ENCODE data around the gene COQ8A.

COQ8A gene

GRCh38 chr1:226979115-226979516, 39.0 kb downstream of the COQ8A start:
- H3K4me3 ChIP-seq (ENCODE audit: low read length, poor library complexity, severe bottlenecking), result no peak overlapping the region
- no peak overlapping the region for H3K4me2 ChIP-seq (ENCODE audit: low read depth, low read length, poor library complexity, severe bottlenecking)
- TF ChIP-seq EZH2phosphoT487 (IDR thresholded peaks at IDR 0.05; ENCODE audit: borderline replicate concordance), result no peak
- TF ChIP-seq, protein P1, sequence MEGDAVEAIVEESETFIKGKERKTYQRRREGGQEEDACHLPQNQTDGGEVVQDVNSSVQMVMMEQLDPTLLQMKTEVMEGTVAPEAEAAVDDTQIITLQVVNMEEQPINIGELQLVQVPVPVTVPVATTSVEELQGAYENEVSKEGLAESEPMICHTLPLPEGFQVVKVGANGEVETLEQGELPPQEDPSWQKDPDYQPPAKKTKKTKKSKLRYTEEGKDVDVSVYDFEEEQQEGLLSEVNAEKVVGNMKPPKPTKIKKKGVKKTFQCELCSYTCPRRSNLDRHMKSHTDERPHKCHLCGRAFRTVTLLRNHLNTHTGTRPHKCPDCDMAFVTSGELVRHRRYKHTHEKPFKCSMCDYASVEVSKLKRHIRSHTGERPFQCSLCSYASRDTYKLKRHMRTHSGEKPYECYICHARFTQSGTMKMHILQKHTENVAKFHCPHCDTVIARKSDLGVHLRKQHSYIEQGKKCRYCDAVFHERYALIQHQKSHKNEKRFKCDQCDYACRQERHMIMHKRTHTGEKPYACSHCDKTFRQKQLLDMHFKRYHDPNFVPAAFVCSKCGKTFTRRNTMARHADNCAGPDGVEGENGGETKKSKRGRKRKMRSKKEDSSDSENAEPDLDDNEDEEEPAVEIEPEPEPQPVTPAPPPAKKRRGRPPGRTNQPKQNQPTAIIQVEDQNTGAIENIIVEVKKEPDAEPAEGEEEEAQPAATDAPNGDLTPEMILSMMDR (conservative IDR thresholded peaks at IDR 0.05; ENCODE audit: low read length), result no peak
- H3K27me3 ChIP-seq (ENCODE audit: insufficient read depth, low read length, poor library complexity, severe bottlenecking), result no peaks in the 10 kb centered on the region
- H3K9me2 ChIP-seq (replicated peaks; ENCODE audit: low read depth, low read length), result no peaks in the 10 kb centered on the region
- no peak overlapping the region for H2AFZ ChIP-seq (ENCODE audit: low read length)
- H3K9ac ChIP-seq (ENCODE audit: low read depth, low read length, poor library complexity, severe bottlenecking), result no peak overlapping the region
- H3K4me1 ChIP-seq (ENCODE audit: insufficient read depth, low read length, poor library complexity, severe bottlenecking), result no peaks in the 10 kb centered on the region
- no peaks in the 10 kb centered on the region for H3F3A ChIP-seq (ENCODE audit: low read depth)
- no peaks in the 10 kb centered on the region for H4K20me1 ChIP-seq (ENCODE audit: insufficient read depth, low read length, poor library complexity, severe bottlenecking)
- no peaks in the 10 kb centered on the region for H3K9me3 ChIP-seq (ENCODE audit: insufficient read depth, low read depth, low read length)
- H3K36me3 ChIP-seq (ENCODE audit: insufficient read depth, low read length), result peaks cover 40% of the 10 kb centered on the region; the same call in 1 of the 2 replicates
- H3K79me2 ChIP-seq (ENCODE audit: insufficient read depth, low read length), result no peaks in the 10 kb centered on the region

GRCh38 chr1:226979517-226980121, 39.5 kb downstream of the COQ8A start:
- no peak overlapping the region for H2AFZ ChIP-seq (ENCODE audit: low read length)
- no peak overlapping the region for H3K4me2 ChIP-seq (ENCODE audit: low read depth, low read length, poor library complexity, severe bottlenecking)
- H3K79me2 ChIP-seq (ENCODE audit: insufficient read depth, low read length), result no peaks in the 10 kb centered on the region
- no peaks in the 10 kb centered on the region for H3K9me2 ChIP-seq (replicated peaks; ENCODE audit: low read depth, low read length)
- no peaks in the 10 kb centered on the region for H3K27me3 ChIP-seq (ENCODE audit: insufficient read depth, low read length, poor library complexity, severe bottlenecking)
- no peak overlapping the region for H3K9ac ChIP-seq (ENCODE audit: low read depth, low read length, poor library complexity, severe bottlenecking)
- peaks cover 45% of the 10 kb centered on the region; the same call in 1 of the 2 replicates for H3K36me3 ChIP-seq (ENCODE audit: insufficient read depth, low read length)
- no peaks in the 10 kb centered on the region for H4K20me1 ChIP-seq (ENCODE audit: insufficient read depth, low read length, poor library complexity, severe bottlenecking)
- no peaks in the 10 kb centered on the region for H3K9me3 ChIP-seq (ENCODE audit: insufficient read depth, low read depth, low read length)
- no peak overlapping the region for H3K4me3 ChIP-seq (ENCODE audit: low read length, poor library complexity, severe bottlenecking)
- H3F3A ChIP-seq (ENCODE audit: low read depth), result no peaks in the 10 kb centered on the region
- H3K4me1 ChIP-seq (ENCODE audit: insufficient read depth, low read length, poor library complexity, severe bottlenecking), result no peaks in the 10 kb centered on the region
- TF ChIP-seq EZH2phosphoT487 (IDR thresholded peaks at IDR 0.05; ENCODE audit: borderline replicate concordance), result no peak
- TF ChIP-seq, protein P1 (conservative IDR thresholded peaks at IDR 0.05; ENCODE audit: low read length), result no peak

GRCh38 chr1:226980122-226980560, 40.0 kb downstream of the COQ8A start:
- H3K36me3 ChIP-seq (ENCODE audit: insufficient read depth, low read length), result peaks cover 44% of the 10 kb centered on the region; the same call in 1 of the 2 replicates
- no peak overlapping the region for H3K9ac ChIP-seq (ENCODE audit: low read depth, low read length, poor library complexity, severe bottlenecking)
- H3K9me3 ChIP-seq (ENCODE audit: insufficient read depth, low read depth, low read length), result no peaks in the 10 kb centered on the region
- no peaks in the 10 kb centered on the region for H3F3A ChIP-seq (ENCODE audit: low read depth)
- H2AFZ ChIP-seq (ENCODE audit: low read length), result no peak overlapping the region
- H3K79me2 ChIP-seq (ENCODE audit: insufficient read depth, low read length), result no peaks in the 10 kb centered on the region
- H3K9me2 ChIP-seq (replicated peaks; ENCODE audit: low read depth, low read length), result no peaks in the 10 kb centered on the region
- no peaks in the 10 kb centered on the region for H3K4me1 ChIP-seq (ENCODE audit: insufficient read depth, low read length, poor library complexity, severe bottlenecking)
- no peaks in the 10 kb centered on the region for H3K27me3 ChIP-seq (ENCODE audit: insufficient read depth, low read length, poor library complexity, severe bottlenecking)
- H3K4me3 ChIP-seq (ENCODE audit: low read length, poor library complexity, severe bottlenecking), result no peak overlapping the region
- no peaks in the 10 kb centered on the region for H4K20me1 ChIP-seq (ENCODE audit: insufficient read depth, low read length, poor library complexity, severe bottlenecking)
- TF ChIP-seq EZH2phosphoT487 (IDR thresholded peaks at IDR 0.05; ENCODE audit: borderline replicate concordance), result no peak
- TF ChIP-seq, protein P1 (conservative IDR thresholded peaks at IDR 0.05; ENCODE audit: low read length), result no peak
- H3K4me2 ChIP-seq (ENCODE audit: low read depth, low read length, poor library complexity, severe bottlenecking), result no peak overlapping the region
